Muscle of arm (tissue), 12 donors: ENCODE measurements around the gene ERCC3. TPM values are rescaled to one million over a fixed set of nuclear protein-coding genes. Genes with fewer than 3 reads are reported as not detected.
"Not testable (repeated sequence)": the region's sequence is repeated elsewhere in the genome, so short reads cannot be mapped to it uniquely, and the experiment has no call there.

ENCODE experiments used
- DNase-seq: peaks from one replicate; pipeline ENCODE4 v3.0.0-alpha.2; 2013
- polyA plus RNA-seq, 12 donors: library from polyadenylated mRNA; unstranded; fragments of 120-200 nt; gene quantifications; one replicate each; pipeline ENCODE4 v1.2.1, GENCODE V29; 2013; ENCODE audit not compliant: insufficient read length in 12 of 12

The ERCC3 gene
- polyA plus RNA-seq, 12 donors = 33.5 to 65.6 (median 43.8) TPM; not detected in 1

DNA sequence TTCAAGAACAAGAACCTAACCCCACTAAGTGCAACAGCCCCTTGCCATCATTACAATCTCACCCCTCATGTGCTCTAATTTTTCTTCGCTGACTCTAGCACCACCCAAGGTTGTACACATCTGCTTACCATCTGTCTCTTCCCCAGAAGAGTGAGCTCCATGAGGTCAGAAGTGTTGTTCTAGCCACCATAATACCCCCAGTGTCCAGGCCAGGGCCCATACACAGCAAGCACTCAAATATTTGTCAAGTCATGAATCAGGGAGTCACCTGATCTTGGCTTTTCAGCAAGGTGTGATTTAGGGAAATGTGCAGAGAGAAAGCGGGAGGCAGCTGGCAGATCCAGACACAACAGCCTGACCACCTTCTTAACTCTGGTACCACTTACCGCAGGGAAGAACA, 5.7 kb downstream of the ERCC3 start:
- DNase-seq = no peak

DNA sequence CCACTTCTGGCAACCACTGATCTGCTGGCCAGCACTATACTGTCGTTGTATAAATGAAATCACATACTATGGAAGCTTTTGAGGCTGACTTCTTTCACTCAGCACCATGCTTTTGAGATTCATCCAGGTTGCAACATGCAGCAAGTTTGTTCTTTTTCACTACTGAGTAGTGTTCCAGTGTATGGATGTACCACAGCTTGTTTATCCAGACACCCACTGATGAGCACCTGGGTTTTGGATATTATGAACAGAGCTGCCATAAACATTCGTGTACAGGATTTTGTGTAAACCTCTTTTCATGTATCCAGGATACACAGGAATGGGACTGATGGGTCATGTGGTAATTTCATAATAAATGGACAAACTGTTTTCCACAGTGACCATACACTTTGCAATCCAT, 10.7 kb downstream of the ERCC3 start:
- no peak for DNase-seq

DNA sequence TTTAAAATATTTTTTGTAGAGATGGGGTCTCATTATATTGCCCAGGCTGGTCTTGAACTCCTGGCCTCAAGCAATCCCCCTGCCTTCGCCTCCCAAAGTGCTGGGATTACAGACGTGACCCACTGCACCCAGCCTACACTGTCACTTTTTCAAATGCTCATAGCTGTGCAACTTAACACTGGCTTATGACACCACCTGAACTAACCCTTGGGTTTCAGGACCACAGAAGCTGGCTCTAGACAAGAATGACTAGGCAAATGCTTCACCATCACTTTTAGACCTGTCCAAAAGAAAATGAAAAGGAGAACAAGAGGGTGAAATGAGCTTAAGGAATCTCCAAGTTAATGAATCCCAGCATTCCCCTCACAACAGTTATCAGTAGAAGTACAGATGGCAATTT, 13.3 kb downstream of the ERCC3 start:
- DNase-seq = no peak

DNA sequence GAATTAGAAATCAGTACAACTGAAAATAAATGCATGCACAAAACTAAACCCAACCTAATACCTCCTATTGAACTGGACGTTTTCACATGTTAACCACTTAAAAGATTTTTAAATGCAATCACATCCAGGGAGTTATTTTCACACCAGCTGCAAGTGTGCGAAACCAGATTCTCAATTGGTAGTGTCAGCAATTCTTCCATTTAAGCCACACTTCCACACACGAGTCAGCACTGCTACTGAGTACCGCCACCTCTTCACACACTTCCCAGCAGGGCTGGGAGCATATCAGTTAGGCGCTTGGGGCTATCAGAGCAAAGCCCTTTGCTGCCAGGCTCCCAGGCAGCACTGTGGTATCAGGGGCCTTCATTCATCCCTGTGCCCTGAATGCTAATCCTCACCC, 14.2 kb downstream of the ERCC3 start:
- no peak for DNase-seq

DNA sequence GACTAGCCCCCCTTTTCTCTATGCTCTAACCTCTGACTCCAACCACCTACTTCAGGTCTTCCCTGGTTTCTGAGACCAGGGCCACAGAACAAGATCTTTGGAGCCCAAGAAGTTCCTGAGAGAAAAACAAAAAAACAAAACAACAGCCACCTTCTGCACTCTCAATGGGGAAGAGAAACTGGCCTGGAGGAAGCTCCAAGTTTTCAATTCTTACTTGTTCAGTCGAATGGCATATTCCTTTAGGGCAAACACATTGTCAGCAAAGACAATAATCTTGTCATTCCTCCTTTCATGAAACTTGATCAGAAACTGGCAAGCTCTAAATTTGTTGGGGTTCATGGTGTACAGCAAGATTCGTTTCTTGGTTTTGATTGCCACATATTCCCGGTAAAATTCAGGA, 15.0 kb downstream of the ERCC3 start:
- DNase-seq = no peak

DNA sequence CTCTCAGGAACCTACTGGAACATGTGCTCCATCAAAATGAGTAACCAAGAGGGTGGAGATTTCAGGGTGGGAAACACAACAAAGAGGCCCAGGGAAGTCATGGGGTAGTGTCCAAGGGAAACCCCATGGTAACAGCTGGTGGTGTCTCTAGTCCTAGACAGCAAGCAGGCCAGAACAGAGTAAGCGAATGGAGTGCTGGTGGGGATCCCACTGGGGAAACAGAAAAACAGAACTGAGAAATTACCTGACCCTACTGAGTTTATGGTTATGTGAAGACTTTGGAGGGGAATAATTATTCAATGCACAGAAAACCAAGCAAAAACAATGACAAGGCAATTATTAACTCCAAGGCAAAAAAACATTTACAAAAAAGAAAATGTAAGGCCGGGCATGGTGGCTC, 16.9 kb downstream of the ERCC3 start:
- no peak for DNase-seq

DNA sequence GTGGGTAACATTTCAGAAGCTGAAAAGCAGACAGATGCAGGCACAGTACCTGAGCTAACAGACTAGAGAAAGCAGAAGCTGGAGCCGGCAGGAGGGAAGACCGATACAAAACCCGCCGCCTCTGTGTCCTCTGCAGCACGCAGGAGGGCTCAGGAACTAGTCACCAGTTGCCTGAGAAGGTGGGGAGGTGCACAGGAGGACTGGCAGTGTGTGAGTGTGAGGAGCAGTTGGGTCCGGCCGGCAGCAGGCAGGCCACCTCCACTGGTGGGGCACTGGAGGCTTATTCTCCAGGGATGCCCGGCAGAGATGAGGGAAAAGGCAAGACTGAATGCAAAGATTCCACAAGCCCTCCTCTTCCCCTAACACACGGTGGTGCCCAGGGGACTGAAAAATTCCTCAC, 18.2 kb downstream of the ERCC3 start:
- DNase-seq = no peak

DNA sequence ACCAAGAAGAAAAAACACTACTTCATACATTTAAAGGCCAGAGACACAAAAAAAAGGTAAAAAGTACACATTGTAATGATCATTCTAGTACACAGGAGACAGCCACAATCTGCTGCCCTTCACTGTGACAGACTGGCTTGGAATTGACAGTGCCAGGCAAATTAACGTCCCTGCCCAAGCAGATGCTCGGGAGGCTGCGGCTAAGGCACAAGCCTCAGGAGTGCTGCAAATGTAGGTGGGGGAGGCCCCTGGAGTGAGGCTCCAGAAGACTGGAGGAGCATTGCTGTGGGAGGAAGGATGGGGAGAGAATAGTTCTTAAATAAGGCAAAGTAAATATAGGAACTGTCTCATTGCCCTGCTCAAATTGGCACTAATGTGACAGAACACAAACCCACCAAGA, 18.6 kb downstream of the ERCC3 start:
- DNase-seq = no peak

DNA sequence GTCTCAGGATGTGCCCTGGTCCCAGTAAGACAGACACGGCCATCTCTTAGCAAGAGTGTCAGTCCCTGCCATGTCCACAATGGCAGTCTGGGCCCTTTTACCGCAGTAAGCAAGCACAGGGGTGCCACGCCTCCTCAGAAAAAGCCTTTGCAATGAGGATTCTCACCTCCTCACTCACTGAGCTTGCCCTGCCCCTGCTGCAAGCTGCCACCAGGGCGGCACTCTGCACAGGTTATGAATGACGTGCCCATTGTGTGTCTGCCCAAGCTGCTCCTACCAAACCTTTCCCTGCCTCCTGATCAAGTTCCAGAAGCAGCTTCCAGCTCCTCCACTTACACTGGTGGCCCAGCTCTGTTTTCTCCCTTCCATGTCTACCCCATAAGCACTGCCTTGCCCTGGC, 23.3 kb downstream of the ERCC3 start:
- no peak for DNase-seq

DNA sequence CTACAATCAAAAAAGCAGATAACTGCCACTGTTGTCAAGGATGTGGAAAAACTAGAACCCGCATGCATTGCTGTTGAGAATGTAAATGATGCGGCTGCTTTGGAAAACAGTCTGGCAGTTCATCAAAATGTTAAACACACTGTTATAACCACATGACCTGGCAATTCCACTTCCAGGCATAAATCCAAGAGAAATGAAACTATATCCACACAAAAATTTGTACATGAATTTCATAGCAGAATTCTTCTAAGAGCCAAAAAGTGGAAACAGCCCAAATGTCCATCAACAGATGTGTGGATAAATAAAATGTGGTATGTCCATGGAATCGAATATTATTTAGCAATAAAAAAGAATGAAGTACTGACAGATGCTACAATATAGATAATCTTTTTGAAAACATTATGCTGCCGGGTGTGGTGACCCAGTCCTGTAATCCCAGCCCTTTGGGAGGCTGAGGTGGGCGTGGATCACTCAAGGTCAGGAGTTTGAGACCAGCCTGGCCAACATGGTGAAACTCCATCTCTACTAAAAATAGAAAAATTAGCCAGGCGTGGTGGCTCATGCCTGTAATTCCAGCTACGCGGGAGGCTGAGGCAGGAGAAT, 32.0 kb downstream of the ERCC3 start:
- DNase-seq = peak; percentile 38

DNA sequence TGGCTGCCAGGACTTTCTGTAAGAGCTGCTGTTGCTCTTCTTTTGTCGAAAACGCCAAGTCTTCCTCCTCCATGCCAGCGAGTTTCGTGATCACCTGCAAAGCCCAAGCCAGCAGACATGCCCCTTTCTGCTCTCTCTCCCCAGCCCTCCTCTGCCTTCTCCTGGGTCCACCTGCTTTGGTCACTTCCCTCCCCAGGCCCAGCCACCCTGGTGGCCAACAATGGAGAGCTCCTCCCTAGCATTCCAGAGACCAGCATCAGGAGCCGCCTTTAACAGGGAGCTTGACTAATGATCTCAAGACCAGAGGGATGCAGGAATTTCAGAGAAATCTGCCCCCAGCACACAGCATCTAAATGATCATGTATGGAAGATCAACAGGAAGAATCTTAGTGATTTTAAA, 34.6 kb downstream of the ERCC3 start:
- DNase-seq = no peak

DNA sequence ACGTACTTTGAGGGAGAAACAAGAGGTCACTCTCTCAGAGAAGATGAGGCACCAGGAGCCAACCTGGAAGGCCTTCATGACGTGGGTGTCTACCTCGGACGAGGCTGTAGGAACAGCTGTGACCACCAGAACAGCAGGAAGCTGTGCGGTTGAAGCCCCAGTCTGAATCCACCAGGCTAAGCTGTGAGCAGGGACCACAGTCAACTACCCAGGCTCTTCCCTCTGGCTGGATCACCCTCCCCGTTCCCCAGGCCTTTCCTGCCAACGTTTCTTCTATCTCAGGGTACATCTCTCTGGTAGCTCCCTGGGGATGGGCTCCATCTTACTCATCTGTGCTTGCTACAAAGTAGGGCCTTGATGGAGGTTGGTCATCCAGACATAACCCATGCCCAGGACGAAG, 37.1 kb downstream of the ERCC3 start:
- no peak for DNase-seq

DNA sequence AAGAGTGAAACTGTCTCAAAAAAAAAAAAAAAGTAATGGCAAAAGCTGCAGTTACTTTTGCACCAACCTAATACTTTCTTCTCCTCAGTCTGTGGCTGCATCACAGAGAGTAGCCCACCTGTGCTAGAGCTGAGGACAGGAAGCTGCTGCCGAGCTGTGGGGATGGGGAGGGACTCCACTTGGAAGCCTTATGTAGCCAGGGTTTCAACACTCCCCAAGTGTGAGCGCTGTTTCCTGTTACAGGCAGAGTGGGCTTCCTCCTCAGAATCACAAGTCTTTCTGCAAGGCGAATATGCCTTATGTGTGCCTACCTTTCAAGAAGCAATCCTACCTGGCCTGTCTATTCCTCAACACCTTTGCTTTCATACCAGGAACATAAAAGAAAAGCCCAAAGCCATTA, 37.6 kb downstream of the ERCC3 start:
- no peak for DNase-seq

DNA sequence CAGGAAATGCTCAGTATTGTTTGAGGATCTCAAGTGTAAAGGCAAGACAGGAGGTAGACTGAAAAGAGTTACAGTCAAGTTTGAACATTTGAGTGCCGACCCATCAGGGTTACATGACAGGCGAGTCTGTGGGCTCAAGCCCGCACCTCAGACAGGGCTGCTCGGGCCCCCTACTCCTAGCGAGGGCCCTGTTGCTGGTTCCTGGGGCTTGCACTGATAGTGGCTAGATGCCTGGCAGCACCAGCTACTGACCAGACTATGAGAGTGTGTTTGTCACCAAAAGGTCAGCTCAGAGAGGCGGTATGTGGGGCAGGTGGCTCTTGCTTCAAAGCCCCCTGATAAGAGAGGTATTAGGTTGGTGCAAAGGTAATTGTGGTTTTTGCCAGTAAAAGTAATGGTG, 38.2 kb downstream of the ERCC3 start:
- no peak for DNase-seq

DNA sequence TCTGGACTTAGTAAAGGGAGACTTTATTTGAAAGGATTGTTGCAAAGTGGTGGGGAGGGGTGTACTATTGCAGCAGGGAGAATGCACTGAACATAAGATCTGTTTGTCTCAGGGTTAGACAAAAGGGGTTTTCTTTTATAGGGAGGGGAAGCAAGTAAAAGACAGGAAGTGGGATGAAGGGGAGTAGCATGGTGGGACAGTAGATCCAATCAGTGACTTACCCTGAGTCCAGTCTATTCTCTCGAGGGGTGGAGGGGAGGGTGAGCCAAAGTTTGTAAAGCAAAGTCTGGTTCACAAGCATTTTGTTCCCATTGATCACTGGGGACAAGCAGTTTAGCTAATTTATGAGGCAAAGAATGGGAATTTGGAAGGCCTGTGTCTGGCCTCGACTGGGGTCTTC, 38.8 kb downstream of the ERCC3 start:
- DNase-seq = peak; percentile 57

DNA sequence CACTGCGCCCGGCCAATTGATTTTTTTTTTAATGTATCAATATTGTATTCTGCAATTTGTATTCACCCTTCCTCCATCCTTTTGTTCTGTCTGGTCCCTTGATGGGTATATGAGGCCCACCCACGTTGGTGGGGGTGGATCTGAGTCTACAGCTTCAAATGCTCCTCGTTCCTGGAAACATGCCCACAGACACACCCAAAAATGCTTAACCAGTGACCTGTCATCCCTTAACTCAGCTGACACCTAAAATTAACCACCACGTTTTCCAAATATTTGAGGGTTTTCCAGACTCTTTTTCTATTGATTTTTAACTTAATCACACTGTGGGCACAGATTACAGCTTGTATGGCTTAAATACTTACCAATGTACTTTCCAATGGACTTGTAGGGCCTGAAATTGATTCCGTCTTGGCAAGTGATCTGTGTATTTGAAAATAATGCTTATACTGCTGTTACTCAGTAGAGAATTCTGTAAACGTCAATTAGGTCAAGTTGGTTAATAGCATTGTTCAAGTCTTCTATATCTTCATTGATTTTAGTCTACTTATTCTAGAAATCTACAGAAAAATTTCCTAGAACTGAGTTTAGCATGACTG, 39.5 kb downstream of the ERCC3 start:
- DNase-seq = no peak

DNA sequence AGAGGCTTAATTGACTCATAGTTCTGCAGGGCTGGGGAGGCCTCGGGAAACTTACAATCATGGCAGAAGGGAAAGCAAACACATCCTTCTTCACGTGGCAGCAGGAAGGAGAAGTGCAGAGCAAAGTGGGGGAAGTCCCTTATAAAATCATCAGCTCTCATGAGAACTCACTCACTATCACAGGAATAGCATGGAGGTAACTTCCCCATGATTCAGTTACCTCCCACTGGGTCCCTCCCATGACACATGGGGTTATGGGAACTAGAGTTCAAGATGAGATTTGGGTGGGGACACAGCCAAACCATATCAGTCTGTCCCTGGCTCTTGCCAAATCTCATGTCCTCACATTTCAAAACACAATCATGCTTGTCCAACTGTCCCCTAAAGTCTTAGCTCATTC, 52.8 kb downstream of the ERCC3 start:
- DNase-seq = not testable (repeated sequence)

DNA sequence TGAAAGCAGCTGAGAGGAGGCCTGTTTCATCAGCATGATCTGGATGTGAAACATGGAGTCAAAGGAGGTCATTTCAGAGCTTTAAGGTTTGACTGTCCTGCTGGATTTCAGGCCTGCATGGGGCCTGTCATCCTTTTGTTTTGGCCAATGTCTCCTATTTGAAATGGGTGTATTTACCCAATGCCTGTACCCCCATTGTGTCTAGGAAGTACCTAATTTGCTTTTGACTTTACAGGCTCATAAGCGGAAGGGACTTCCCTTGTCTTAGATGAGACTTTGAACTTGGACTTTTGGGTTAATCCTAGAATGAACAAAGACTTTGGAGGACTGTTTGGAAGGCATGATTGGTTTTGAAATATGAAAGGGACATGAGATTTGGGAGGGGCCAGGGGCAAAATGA, 54.5 kb downstream of the ERCC3 start:
- no peak for DNase-seq

DNA sequence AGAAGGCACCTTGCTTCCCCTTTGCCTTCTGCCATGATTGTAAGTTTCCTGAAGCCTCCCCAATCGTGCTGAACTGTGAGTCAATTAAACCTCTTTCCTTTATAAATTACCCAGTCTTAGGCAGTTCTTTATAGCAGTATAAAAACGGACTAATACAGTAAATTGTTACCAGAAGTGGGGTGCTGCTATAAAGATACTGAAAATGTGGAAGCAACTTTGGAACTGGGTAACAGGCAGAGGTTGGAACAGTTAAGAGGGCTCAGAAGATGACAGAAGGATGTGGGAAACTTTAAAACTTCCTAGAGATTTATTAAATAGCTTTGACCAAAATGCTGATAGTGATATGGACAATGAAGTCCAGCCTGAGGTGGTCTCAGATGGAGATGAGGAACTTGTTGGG, 56.2 kb downstream of the ERCC3 start:
- not testable (repeated sequence) for DNase-seq

DNA sequence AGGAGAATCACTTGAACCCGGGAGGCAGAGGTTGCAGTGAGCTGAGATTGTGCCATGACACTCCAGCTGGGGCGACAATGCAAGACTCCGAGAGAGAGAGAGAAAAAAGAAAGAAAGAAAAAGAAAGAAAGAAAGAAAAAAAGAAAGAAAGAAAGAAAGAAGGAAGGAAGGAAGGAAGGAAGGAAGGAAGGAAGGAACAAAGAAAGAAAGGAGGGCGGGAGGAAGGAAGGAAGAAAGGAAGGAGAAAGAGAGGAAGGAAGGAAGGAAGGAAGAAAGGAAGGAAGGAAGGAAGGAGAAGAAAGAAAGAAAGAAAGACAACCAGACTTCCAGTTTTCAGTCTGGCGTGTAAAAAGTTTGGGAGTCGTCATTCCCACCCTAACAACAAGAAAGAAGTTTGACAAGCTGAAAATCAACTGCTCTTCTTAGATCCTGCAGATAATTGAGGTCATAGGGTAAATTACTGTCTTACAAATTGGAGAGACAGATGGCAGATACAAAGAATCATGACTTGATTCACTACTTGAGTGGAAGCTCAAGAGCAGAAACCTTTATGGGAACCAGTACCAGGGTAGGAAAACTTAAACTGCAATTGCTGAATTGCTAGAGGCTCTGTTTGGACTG, 58.8 kb downstream of the ERCC3 start:
- no peak for DNase-seq

DNA sequence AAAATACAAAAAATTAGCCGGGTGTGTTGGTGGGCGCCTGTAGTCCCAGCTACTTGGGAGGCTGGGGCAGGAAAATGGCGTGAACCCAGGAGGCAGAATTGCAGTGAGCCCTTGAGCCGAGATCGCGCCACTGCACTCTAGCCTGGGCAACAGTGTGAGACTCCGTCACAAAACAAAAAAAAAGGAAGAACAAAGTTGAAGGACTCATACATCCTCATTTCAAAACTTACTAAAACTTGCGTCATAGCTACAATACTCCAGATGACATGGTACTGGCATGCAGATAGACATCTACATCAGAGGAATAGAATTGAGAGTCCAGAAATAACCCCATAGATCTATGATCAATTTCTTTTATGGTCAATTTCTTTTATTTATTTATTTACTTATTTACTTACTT, 60.2 kb downstream of the ERCC3 start:
- no peak for DNase-seq

DNA sequence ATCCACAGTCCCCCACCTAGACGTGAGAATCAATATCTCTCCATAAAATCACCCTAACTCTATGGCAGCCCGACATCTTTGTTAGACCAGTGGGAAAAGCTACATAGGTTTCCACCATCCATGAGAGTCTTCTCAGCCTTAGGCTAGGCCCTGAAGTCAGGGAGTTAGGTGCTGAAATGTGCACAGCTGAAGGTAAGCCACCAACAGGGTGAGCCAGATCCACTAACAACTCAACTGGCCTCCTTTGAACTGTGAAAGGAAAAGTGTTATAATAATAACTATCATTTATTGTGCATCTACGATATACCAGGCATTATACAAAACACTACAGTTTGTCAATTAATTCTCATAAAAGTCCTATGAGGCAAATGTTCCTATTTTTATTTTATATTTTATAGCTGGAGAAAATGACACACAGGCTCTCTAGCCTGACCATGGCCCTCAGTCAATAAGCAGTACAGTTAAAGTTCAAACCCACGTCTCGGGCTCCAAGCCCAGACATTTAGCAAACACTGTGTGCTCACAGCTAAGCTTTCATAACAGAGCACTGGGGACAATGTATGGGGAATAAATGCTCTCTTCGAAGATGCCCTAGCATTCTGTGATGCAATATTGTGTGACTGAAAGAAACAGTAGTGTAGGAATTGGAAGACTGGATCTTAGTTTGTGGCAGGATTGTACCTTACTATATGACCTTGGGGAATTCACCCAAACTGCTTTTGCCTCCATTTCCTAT, 62.6 kb downstream of the ERCC3 start:
- DNase-seq = peak; percentile 57

DNA sequence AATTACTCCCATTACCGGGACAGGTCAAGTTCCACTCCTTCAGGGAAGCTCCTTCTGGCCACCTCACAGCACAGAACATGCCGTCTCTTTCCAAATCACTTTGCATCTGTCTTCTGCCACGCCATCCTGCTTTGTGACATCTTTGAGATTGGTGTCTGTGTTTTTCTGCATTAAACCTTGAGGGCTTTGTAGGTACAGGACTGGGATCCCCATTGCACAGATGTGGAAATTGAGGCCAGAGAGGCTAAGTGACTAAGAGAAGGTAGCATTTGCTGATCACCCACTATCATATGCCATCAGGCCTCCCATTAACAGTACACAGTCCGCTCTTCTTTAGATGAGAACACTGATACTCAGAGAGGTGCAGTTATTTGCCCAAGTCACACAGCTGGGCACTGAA, 64.4 kb downstream of the ERCC3 start:
- DNase-seq = no peak
